AG09309 (cell line): ENCODE data around the gene AQR.

Experiments used
- DNase-seq: peaks from one replicate; pipeline ENCODE4 v3.0.0-alpha.2; 2010; ENCODE audit warnings: low read depth
- H3K4me3 ChIP-seq: 2 replicates; pipeline ENCODE4 v1.5.1; 2011; ENCODE audit warnings: mild to moderate bottlenecking, low read depth, low read length, moderate library complexity; ENCODE audit not compliant: control insufficient read depth
- CTCF ChIP-seq: IDR thresholded peaks from 2 replicates; pipeline ENCODE4 v1.5.1; 2011; ENCODE audit warnings: mild to moderate bottlenecking, low read depth, low read length, inconsistent platforms; ENCODE audit not compliant: insufficient read depth, control insufficient read depth; ENCODE audit errors: missing control alignments

Gene AQR

GRCh38 chr15:35000511-35000910, 31.0 kb upstream of the AQR start:
- no peak for TF ChIP-seq CTCF
- no peak overlapping the region for H3K4me3 ChIP-seq
- peak; percentile 28 for DNase-seq

GRCh38 chr15:34999906-35000305, 30.4 kb upstream of the AQR start:
- no peak overlapping the region for H3K4me3 ChIP-seq
- DNase-seq = no peak
- TF ChIP-seq CTCF = no peak

GRCh38 chr15:34994925-34995324, 25.4 kb upstream of the AQR start:
- no peak for TF ChIP-seq CTCF
- H3K4me3 ChIP-seq = no peak overlapping the region
- DNase-seq = no peak

GRCh38 chr15:34993877-34994276, 24.3 kb upstream of the AQR start:
- DNase-seq = no peak
- H3K4me3 ChIP-seq = no peak overlapping the region
- TF ChIP-seq CTCF = no peak

- H3K4me3 ChIP-seq = no peak overlapping the region
- no peak for TF ChIP-seq CTCF
- DNase-seq = no peak
These were observed 23.9 kb upstream of the AQR start for GRCh38 chr15:34993412-34993811.

GRCh38 chr15:34988027-34988902, 18.7 kb upstream of the AQR start, which contains the start of gene ZNF770:
TSS of gene ZNF770 (minus strand) at chr15:34988287. CDS start at chr15:34983434, 4,853 bp downstream.
- no peak for TF ChIP-seq CTCF
- DNase-seq = peak; percentile 29
- peak within 1 kb of the TSS; percentile 98 for H3K4me3 ChIP-seq
